Osteoblast (primary cell): ENCODE results near the gene NMRK2. TPM values are rescaled to one million over a fixed set of nuclear protein-coding genes. Genes with fewer than 3 reads are reported as not detected.
"Not testable (repeated sequence)": the region's sequence is repeated elsewhere in the genome, so short reads cannot be mapped to it uniquely, and the experiment has no call there.

Experiments used
- DNase-seq: peaks from one replicate; pipeline ENCODE4 v3.0.0; 2011; ENCODE audit warnings: low spot score, mixed read lengths; ENCODE audit not compliant: insufficient read length; ENCODE audit errors: missing footprints
- H2AFZ ChIP-seq: 2 replicates; pipeline ENCODE4 v1.6.0; 2011; ENCODE audit warnings: mild to moderate bottlenecking, low read length
- H3K27ac ChIP-seq: 2 replicates; pipeline ENCODE4 v1.5.1; 2011; ENCODE audit warnings: mild to moderate bottlenecking, low read depth, low read length, moderate library complexity
- H3K27me3 ChIP-seq: 2 replicates; pipeline ENCODE4 v1.6.0; 2012; ENCODE audit warnings: mild to moderate bottlenecking, control low read depth, inconsistent platforms, low read length, moderate library complexity; ENCODE audit not compliant: insufficient read depth
- H3K36me3 ChIP-seq: 2 replicates; pipeline ENCODE4 v1.5.1; 2011; ENCODE audit warnings: mild to moderate bottlenecking, low read length, control low read depth, moderate library complexity; ENCODE audit not compliant: insufficient read depth
- H3K4me1 ChIP-seq: 2 replicates; pipeline ENCODE4 v1.5.1; 2011; ENCODE audit warnings: mild to moderate bottlenecking, low read length, control low read depth, moderate library complexity; ENCODE audit not compliant: insufficient read depth
- H3K4me2 ChIP-seq: 2 replicates; pipeline ENCODE4 v1.6.0; 2011; ENCODE audit warnings: mild to moderate bottlenecking, low read length; ENCODE audit not compliant: insufficient read depth
- H3K4me3 ChIP-seq: fragments of 200-600 bp; sonication (generic); 3 replicates; pipeline ENCODE4 v1.5.1; 2012; ENCODE audit warnings: mild to moderate bottlenecking, low read length, inconsistent platforms; ENCODE audit not compliant: insufficient read depth
- H3K79me2 ChIP-seq: 2 replicates; pipeline ENCODE4 v1.6.0; 2012; ENCODE audit warnings: mild to moderate bottlenecking, low read length, control low read depth, inconsistent platforms; ENCODE audit not compliant: insufficient read depth
- H3K9me3 ChIP-seq: 2 replicates; pipeline ENCODE4 v1.5.1; 2011; ENCODE audit warnings: low read depth, low read length, control low read depth
- H4K20me1 ChIP-seq: 2 replicates; pipeline ENCODE4 v1.6.0; 2012; ENCODE audit warnings: mild to moderate bottlenecking, low read length, control low read depth; ENCODE audit not compliant: insufficient read depth
- CTCF ChIP-seq: IDR thresholded peaks from 2 replicates; pipeline ENCODE4 v1.5.1; 2011; ENCODE audit warnings: mild to moderate bottlenecking, low read depth, low read length, moderate library complexity; ENCODE audit errors: extremely low read depth
- total RNA-seq: library from RNA; depleted of rRNA; stranded (reverse); fragments of >200 nt; gene quantifications from 2 replicates; pipeline ENCODE4 v1.2.3, GENCODE V29; 2012

Gene NMRK2
- total RNA-seq, 1 donor = not detected

GRCh38 chr19:3942790-3943409 is 10.0 kb downstream of the NMRK2 start:
- H3K27me3 ChIP-seq = no peaks in the 10 kb centered on the region
- no peak for DNase-seq
- no peaks in the 10 kb centered on the region for H3K9me3 ChIP-seq
- no peak overlapping the region for H2AFZ ChIP-seq
- no peak overlapping the region for H3K4me2 ChIP-seq
- no peak overlapping the region for H3K4me3 ChIP-seq
- no peak overlapping the region for H3K27ac ChIP-seq
- H3K79me2 ChIP-seq = no peaks in the 10 kb centered on the region
- no peaks in the 10 kb centered on the region for H4K20me1 ChIP-seq
- no peaks in the 10 kb centered on the region for H3K36me3 ChIP-seq
- H3K4me1 ChIP-seq = no peaks in the 10 kb centered on the region
- TF ChIP-seq CTCF = no peak

- Histone ChIP-seq H3K4me3 (no peak overlapping the region), H3K4me1 (no peaks in the 10 kb centered on the region), H3K27ac (no peak overlapping the region), H3K36me3 (no peaks in the 10 kb centered on the region), H4K20me1 (no peaks in the 10 kb centered on the region), H3K9me3 (no peaks in the 10 kb centered on the region), H2AFZ (no peak overlapping the region), H3K4me2 (no peak overlapping the region), H3K79me2 (no peaks in the 10 kb centered on the region), H3K27me3 (no peaks in the 10 kb centered on the region)
- DNase-seq = no peak
- no peak for TF ChIP-seq CTCF
These were observed 11.3 kb downstream of the NMRK2 start for GRCh38 chr19:3944018-3944721.

- Histone ChIP-seq H2AFZ (no peak overlapping the region), H3K4me2 (no peak overlapping the region), H4K20me1 (peaks cover under 1% of the 10 kb centered on the region), H3K4me3 (no peak overlapping the region), H3K27ac (no peak overlapping the region), H3K9me3 (no peaks in the 10 kb centered on the region), H3K79me2 (no peaks in the 10 kb centered on the region), H3K36me3 (no peaks in the 10 kb centered on the region), H3K27me3 (no peaks in the 10 kb centered on the region), H3K4me1 (no peaks in the 10 kb centered on the region)
- DNase-seq = peak; percentile 90
- no peak for TF ChIP-seq CTCF
These were observed 13.0 kb downstream of the NMRK2 start for GRCh38 chr19:3945838-3946237.

GRCh38 chr19:3947316-3947933 is 14.6 kb downstream of the NMRK2 start:
- not testable (repeated sequence) for H3K79me2 ChIP-seq, H3K27me3 ChIP-seq, H3K27ac ChIP-seq, H3K4me3 ChIP-seq, H3K4me1 ChIP-seq, H2AFZ ChIP-seq, H3K4me2 ChIP-seq, H3K9me3 ChIP-seq, H4K20me1 ChIP-seq, H3K36me3 ChIP-seq
- DNase-seq = peak; percentile 83
